ENCODE results near the gene ZNF335. TPM values are rescaled to one million over a fixed set of nuclear protein-coding genes. Genes with fewer than 3 reads are reported as not detected.
A peak's percentile ranks its signal among the peaks of the same experiment; 100 is the strongest.

Gene ZNF335
- total and polyA plus RNA-seq, 8 donors, result 7.4 to 27.4 (median 8.8) TPM

GRCh38 chr20:45927071-45927878 lies 44.7 kb downstream of the ZNF335 start:
- TF ChIP-seq, protein P1, sequence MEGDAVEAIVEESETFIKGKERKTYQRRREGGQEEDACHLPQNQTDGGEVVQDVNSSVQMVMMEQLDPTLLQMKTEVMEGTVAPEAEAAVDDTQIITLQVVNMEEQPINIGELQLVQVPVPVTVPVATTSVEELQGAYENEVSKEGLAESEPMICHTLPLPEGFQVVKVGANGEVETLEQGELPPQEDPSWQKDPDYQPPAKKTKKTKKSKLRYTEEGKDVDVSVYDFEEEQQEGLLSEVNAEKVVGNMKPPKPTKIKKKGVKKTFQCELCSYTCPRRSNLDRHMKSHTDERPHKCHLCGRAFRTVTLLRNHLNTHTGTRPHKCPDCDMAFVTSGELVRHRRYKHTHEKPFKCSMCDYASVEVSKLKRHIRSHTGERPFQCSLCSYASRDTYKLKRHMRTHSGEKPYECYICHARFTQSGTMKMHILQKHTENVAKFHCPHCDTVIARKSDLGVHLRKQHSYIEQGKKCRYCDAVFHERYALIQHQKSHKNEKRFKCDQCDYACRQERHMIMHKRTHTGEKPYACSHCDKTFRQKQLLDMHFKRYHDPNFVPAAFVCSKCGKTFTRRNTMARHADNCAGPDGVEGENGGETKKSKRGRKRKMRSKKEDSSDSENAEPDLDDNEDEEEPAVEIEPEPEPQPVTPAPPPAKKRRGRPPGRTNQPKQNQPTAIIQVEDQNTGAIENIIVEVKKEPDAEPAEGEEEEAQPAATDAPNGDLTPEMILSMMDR (IDR thresholded peaks at IDR 0.05), result no peak

DNA sequence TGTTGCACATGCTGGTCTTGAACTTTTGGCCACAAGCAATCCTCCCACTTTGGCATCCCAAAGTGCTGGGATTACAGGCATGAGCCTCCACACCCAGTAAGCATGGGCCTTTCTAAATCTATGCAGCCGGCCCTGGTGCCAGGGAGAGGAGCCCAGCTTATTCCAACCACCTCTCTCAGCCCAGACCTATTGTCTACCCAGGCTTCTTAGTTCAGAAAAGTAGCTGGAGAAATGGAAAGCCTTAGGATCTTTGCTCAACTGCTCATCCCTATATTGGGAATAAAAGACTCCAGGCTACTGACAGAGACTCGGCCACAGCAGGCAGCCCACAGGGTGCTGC lies 45.3 kb downstream of the ZNF335 start:
- no peak for DNase-seq
- H3K9me3 ChIP-seq, result no peaks in the 10 kb centered on the region
- no peaks in the 10 kb centered on the region for H3K4me1 ChIP-seq
- no peak overlapping the region for H3K4me3 ChIP-seq
- no peaks in the 10 kb centered on the region for H3K27me3 ChIP-seq
- H3K27ac ChIP-seq, result no peak overlapping the region
- FAIRE-seq, result no peak
- ATAC-seq, result no peak
- WGBS, 2 donors, result 56 to 62% methylated on average over 2 of the region's 2 CpGs
- no peaks in the 10 kb centered on the region for H3K36me3 ChIP-seq
- intact Hi-C loops (cut with DNase I), result no loop called here
- TF ChIP-seq, protein P1 (IDR thresholded peaks at IDR 0.05), result no peak

More at GRCh38 chr20:45927071-45927878, 44.7 kb downstream of the ZNF335 start:
- 57 to 67% methylated on average over 14 of the region's 14 CpGs for WGBS, 2 donors
- Histone ChIP-seq H3K4me3 (no peak overlapping the region), H3K9me3 (no peaks in the 10 kb centered on the region), H3K4me1 (no peaks in the 10 kb centered on the region), H3K27me3 (no peaks in the 10 kb centered on the region), H3K36me3 (no peaks in the 10 kb centered on the region), H3K27ac (no peak overlapping the region)
- ATAC-seq (no peak), FAIRE-seq (no peak), DNase-seq (peak in 1 of 6 donors; percentile 9)
- intact Hi-C loops (cut with DNase I), result no loop called here

DNA sequence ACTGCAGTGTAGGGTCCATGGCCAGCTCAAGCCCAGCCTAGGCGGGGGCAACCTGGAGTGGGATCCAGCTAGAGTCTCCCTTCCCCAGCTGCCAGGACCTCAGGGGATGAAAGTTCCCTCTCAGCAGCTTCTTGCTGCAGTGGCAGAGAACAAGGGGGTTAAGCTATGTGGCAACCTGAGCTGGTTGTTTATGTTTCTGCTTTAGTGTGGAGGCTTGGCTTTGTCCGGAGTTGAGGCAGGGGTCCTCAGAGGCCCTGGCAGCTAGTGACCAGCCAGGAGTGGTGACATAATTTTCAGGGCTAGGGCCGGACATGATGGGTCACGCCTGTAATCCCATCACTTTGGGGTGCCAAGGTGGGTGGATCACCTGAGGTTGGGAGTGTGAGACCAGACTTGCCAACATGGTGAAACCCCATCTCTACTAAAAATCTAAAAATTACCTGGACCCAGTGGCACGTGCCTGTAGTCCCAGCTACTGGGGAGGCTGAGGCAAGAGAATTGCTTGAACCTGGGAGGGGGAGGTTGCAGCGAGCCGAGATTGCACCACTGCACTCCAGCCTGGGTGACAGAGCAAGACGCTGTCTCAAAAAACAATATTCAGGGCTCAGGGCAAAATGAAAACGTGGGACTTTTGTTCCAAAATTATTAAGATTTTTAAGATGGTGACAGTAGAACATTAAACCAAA lies 46.0 kb downstream of the ZNF335 start:
- Histone ChIP-seq H3K27ac (no peak overlapping the region), H3K4me3 (no peak overlapping the region), H3K36me3 (no peaks in the 10 kb centered on the region), H3K27me3 (no peaks in the 10 kb centered on the region), H3K9me3 (no peaks in the 10 kb centered on the region), H3K4me1 (no peaks in the 10 kb centered on the region)
- peak in 1 of 6 donors; percentile 18 for DNase-seq
- ATAC-seq, result no peak
- no peak for FAIRE-seq
- intact Hi-C loops (cut with DNase I), result no loop called here
- WGBS, 2 donors, result 42 to 56% methylated on average over 9 of the region's 9 CpGs
- TF ChIP-seq, protein P1 (IDR thresholded peaks at IDR 0.05), result no peak

DNA sequence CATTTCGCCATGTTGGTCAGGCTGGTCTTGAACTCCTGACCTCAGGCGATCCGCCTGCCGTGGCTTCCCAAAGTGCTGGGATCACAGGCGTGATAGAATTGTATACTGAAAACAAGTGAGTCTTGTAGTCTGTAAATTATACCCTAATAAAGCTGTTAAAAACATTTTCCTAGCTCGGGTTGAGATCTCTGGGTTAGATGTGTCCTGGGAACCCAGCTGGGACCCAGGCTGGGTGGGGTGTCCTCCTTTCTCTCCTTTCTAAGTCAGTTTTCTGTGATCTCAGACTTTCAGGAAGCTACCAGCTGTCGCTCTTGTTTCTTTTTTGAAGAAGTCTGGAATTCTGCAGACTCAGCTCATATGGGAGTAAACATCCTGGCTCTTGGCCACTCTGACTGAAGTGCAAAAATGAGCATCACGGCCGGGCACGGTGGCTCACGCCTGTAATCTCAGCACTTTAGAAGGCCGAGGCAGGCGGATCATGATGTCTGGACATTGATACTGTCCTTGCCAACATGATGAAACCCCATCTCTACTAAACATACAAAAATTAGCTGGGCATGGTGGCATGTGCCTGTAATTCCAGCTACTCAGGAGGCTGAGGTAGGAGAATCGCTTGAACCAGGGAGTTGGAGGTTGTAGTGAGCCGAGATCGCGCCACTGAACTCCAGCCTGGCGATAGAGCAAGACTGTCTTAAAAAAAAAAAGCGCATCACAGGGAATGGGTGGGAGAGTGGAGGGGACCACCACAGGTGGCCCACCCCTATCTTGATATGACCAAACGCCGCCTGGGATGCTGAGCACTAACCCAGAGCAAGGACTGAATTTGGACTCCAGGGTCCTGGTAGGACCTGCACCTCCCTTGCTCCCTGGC lies 47.4 kb downstream of the ZNF335 start:
- peak overlapping the region in 2 of 4 donors; percentile 30 to 31 for H3K27ac ChIP-seq
- H3K27me3 ChIP-seq, result no peaks in the 10 kb centered on the region
- TF ChIP-seq, protein P1 (IDR thresholded peaks at IDR 0.05), result no peak
- H3K4me3 ChIP-seq, result no peak overlapping the region
- H3K9me3 ChIP-seq, result no peaks in the 10 kb centered on the region
- DNase-seq (peak in 1 of 6 donors; percentile 22), ATAC-seq (peak in 3 of 4 donors; percentile 53 to 73 (median 63)), FAIRE-seq (no peak)
- no peaks in the 10 kb centered on the region for H3K4me1 ChIP-seq
- intact Hi-C loops (cut with DNase I), result no loop called here
- WGBS, 2 donors, result 54 to 68% methylated on average over 21 of the region's 21 CpGs
- no peaks in the 10 kb centered on the region for H3K36me3 ChIP-seq

Data from pancreas (tissue), 10 donors.